ENCODE results near the gene RALGPS1.

Gene RALGPS1

GRCh38 chr9:127027694-127028093 lies 113.1 kb downstream of the RALGPS1 start:
- no peaks in the 10 kb centered on the region for H3K9me3 ChIP-seq (ENCODE audit: control insufficient read depth, insufficient read depth, low read length)
- H3K27me3 ChIP-seq (ENCODE audit: control insufficient read depth, low read length): no peaks in the 10 kb centered on the region
- no peaks in the 10 kb centered on the region for H3K9me2 ChIP-seq (replicated peaks; ENCODE audit: control insufficient read depth, low read length)
- H3F3A ChIP-seq (ENCODE audit: control insufficient read depth, insufficient read depth): no peaks in the 10 kb centered on the region
- no peak overlapping the region for H3K4me2 ChIP-seq (ENCODE audit: low read length)
- no peaks in the 10 kb centered on the region for H3K4me1 ChIP-seq (ENCODE audit: control insufficient read depth, low read length)
- no peaks in the 10 kb centered on the region for H4K20me1 ChIP-seq (ENCODE audit: control insufficient read depth, insufficient read depth, low read depth, low read length)
- TF ChIP-seq CTCF (IDR thresholded peaks at IDR 0.05; ENCODE audit: low read depth, low read length, poor library complexity, severe bottlenecking): no peak
- TF ChIP-seq EZH2phosphoT487 (IDR thresholded peaks at IDR 0.05; ENCODE audit: borderline replicate concordance, low read length): no peak
- H3K36me3 ChIP-seq (ENCODE audit: control insufficient read depth, low read length): no peaks in the 10 kb centered on the region
- H3K27ac ChIP-seq (ENCODE audit: low read depth, low read length): no peak overlapping the region
- H3K79me2 ChIP-seq (ENCODE audit: control insufficient read depth, low read length): no peaks in the 10 kb centered on the region
- H3K4me3 ChIP-seq (ENCODE audit: low read length): no peak overlapping the region

GRCh38 chr9:127029548-127029947 lies 115.0 kb downstream of the RALGPS1 start:
- Histone ChIP-seq H3K9me3 (ENCODE audit: control insufficient read depth, insufficient read depth, low read length) (no peaks in the 10 kb centered on the region), H3K4me2 (ENCODE audit: low read length) (no peak overlapping the region), H3K4me3 (ENCODE audit: low read length) (no peak overlapping the region)

GRCh38 chr9:127030814-127031740 lies 116.5 kb downstream of the RALGPS1 start:
- TF ChIP-seq CTCF (IDR thresholded peaks at IDR 0.05; ENCODE audit: low read depth, low read length, poor library complexity, severe bottlenecking): no peak
- no peak for TF ChIP-seq EZH2phosphoT487 (IDR thresholded peaks at IDR 0.05; ENCODE audit: borderline replicate concordance, low read length)
- no peak overlapping the region for H3K27ac ChIP-seq (ENCODE audit: low read depth, low read length)
- no peaks in the 10 kb centered on the region for H3K9me3 ChIP-seq (ENCODE audit: control insufficient read depth, insufficient read depth, low read length)
- H3K27me3 ChIP-seq (ENCODE audit: control insufficient read depth, low read length): no peaks in the 10 kb centered on the region
- no peaks in the 10 kb centered on the region for H3K4me1 ChIP-seq (ENCODE audit: control insufficient read depth, low read length)
- no peaks in the 10 kb centered on the region for H3K79me2 ChIP-seq (ENCODE audit: control insufficient read depth, low read length)
- no peaks in the 10 kb centered on the region for H3K36me3 ChIP-seq (ENCODE audit: control insufficient read depth, low read length)
- no peaks in the 10 kb centered on the region for H3F3A ChIP-seq (ENCODE audit: control insufficient read depth, insufficient read depth)
- H3K9me2 ChIP-seq (replicated peaks; ENCODE audit: control insufficient read depth, low read length): no peaks in the 10 kb centered on the region
- H3K4me3 ChIP-seq (ENCODE audit: low read length): no peak overlapping the region
- no peaks in the 10 kb centered on the region for H4K20me1 ChIP-seq (ENCODE audit: control insufficient read depth, insufficient read depth, low read depth, low read length)
- H3K4me2 ChIP-seq (ENCODE audit: low read length): no peak overlapping the region

More at GRCh38 chr9:127029548-127029947, 115.0 kb downstream of the RALGPS1 start:
- no peaks in the 10 kb centered on the region for H3F3A ChIP-seq (ENCODE audit: control insufficient read depth, insufficient read depth)
- H3K27ac ChIP-seq (ENCODE audit: low read depth, low read length): no peak overlapping the region
- TF ChIP-seq CTCF (IDR thresholded peaks at IDR 0.05; ENCODE audit: low read depth, low read length, poor library complexity, severe bottlenecking): no peak
- no peak for TF ChIP-seq EZH2phosphoT487 (IDR thresholded peaks at IDR 0.05; ENCODE audit: borderline replicate concordance, low read length)
- no peaks in the 10 kb centered on the region for H3K4me1 ChIP-seq (ENCODE audit: control insufficient read depth, low read length)
- no peaks in the 10 kb centered on the region for H4K20me1 ChIP-seq (ENCODE audit: control insufficient read depth, insufficient read depth, low read depth, low read length)
- no peaks in the 10 kb centered on the region for H3K79me2 ChIP-seq (ENCODE audit: control insufficient read depth, low read length)
- no peaks in the 10 kb centered on the region for H3K36me3 ChIP-seq (ENCODE audit: control insufficient read depth, low read length)
- H3K27me3 ChIP-seq (ENCODE audit: control insufficient read depth, low read length): no peaks in the 10 kb centered on the region
- no peaks in the 10 kb centered on the region for H3K9me2 ChIP-seq (replicated peaks; ENCODE audit: control insufficient read depth, low read length)

Measured in DOHH2 (cell line).